ENCODE data around the gene CES4A.

DNA sequence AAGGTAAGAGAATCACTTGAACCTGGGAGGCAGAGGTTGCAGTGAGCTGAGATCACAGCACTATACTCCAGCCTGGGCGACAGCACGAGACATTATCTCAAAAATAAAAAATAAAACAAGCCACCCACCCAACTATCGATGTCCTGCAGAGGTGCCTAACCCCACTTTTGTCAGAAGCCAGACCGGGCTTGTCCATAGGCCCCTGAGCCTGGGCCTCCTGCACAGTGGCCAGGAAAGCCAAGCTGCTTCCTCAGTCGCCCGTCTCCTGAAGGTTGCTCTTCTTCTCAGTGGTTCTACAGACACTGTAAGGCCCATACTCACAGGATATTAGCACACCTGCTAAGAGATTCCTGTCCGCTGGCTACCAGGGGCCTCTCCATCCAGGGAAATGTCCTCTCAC is 41.8 kb upstream of the CES4A start:
- no peak for TF ChIP-seq POLR2A (IDR thresholded peaks at IDR 0.05; ENCODE audit: low read depth, low read length)
- no peak for TF ChIP-seq POLR2AphosphoS5 (IDR thresholded peaks at IDR 0.05; ENCODE audit: low read depth, low read length)
- TF ChIP-seq TAF1 (IDR thresholded peaks at IDR 0.05; ENCODE audit: borderline replicate concordance, low read depth, low read length): no peak

Measured in GM12892 (cell line).